MM.1S (cell line): ENCODE measurements around the gene LTBP1.

ENCODE experiments used
- DNase-seq: peaks from one replicate; pipeline ENCODE4 v3.0.0-alpha.2; 2015
- H2AFZ ChIP-seq: fragments of 300-600 bp; sonication (generic); 2 replicates; pipeline ENCODE4 v1.6.0; 2016; ENCODE audit warnings: antibody characterized with exemption, low read length
- H3F3A ChIP-seq: fragments of 300-600 bp; sonication (generic); 2 replicates; pipeline ENCODE4 v1.6.1; 2016; ENCODE audit warnings: mild to moderate bottlenecking, antibody characterized with exemption, low read length, moderate library complexity, mixed read lengths; ENCODE audit not compliant: insufficient read depth
- H3K27ac ChIP-seq: fragments of 300-600 bp; sonication (generic); 2 replicates; pipeline ENCODE4 v1.5.1; 2016; ENCODE audit warnings: mild to moderate bottlenecking, low read length
- H3K27me3 ChIP-seq: fragments of 300-600 bp; sonication (generic); replicated peaks from 2 replicates; pipeline ENCODE4 v1.6.0; 2016; ENCODE audit warnings: low read length; ENCODE audit not compliant: insufficient read depth
- H3K36me3 ChIP-seq: fragments of 300-600 bp; sonication (generic); replicated peaks from 2 replicates; pipeline ENCODE4 v1.6.1; 2016; ENCODE audit warnings: mild to moderate bottlenecking, low read length, mixed read lengths; ENCODE audit not compliant: insufficient read depth
- H3K4me1 ChIP-seq: fragments of 300-600 bp; sonication (generic); 2 replicates; pipeline ENCODE4 v1.6.1; 2016; ENCODE audit warnings: low read length, mixed read lengths
- H3K4me2 ChIP-seq: fragments of 300-600 bp; sonication (generic); 2 replicates; pipeline ENCODE4 v1.6.0; 2016; ENCODE audit warnings: low read depth, low read length
- H3K4me3 ChIP-seq: fragments of 300-600 bp; sonication (generic); 2 replicates; pipeline ENCODE4 v1.5.1; 2016; ENCODE audit warnings: low read length, mixed read lengths
- H3K79me2 ChIP-seq: fragments of 300-600 bp; sonication (generic); 2 replicates; pipeline ENCODE4 v1.6.1; 2016; ENCODE audit warnings: mixed run types, low read length, mixed read lengths
- H3K9ac ChIP-seq: fragments of 300-600 bp; sonication (generic); 2 replicates; pipeline ENCODE4 v1.6.1; 2016; ENCODE audit warnings: low read length, mixed read lengths
- H3K9me2 ChIP-seq: fragments of 300-600 bp; sonication (generic); replicated peaks from 2 replicates; pipeline ENCODE4 v1.6.1; 2016; ENCODE audit warnings: mild to moderate bottlenecking, low read length, mixed read lengths; ENCODE audit not compliant: insufficient read depth
- H3K9me3 ChIP-seq: fragments of 300-600 bp; sonication (generic); replicated peaks from 2 replicates; pipeline ENCODE4 v1.6.1; 2016; ENCODE audit warnings: mild to moderate bottlenecking, low read length, mixed read lengths; ENCODE audit not compliant: insufficient read depth
- H4K20me1 ChIP-seq: fragments of 300-600 bp; sonication (generic); 2 replicates; pipeline ENCODE4 v1.6.1; 2016; ENCODE audit warnings: mild to moderate bottlenecking, low read length, moderate library complexity, mixed read lengths; ENCODE audit not compliant: insufficient read depth
- CTCF ChIP-seq: fragments of 300-600 bp; sonication (generic); IDR thresholded peaks from 2 replicates; pipeline ENCODE4 v1.5.1; 2016; ENCODE audit warnings: antibody characterized with exemption, low read length, mixed read lengths
- EZH2 ChIP-seq: fragments of 300-600 bp; sonication (generic); optimal IDR thresholded peaks from 2 replicates; pipeline ENCODE3; 2017; ENCODE audit warnings: low read depth, mild to moderate bottlenecking, antibody characterized with exemption, low read length, mixed read lengths
- EZH2phosphoT487 ChIP-seq: fragments of 300-600 bp; sonication (generic); IDR thresholded peaks from 2 replicates; pipeline ENCODE4 v1.6.1; 2018; ENCODE audit warnings: antibody characterized with exemption, low read length

The LTBP1 gene

GRCh38 chr2:33226546-33226945, 279.8 kb downstream of the LTBP1 start:
- no peaks in the 10 kb centered on the region for H3K27me3 ChIP-seq
- H2AFZ ChIP-seq = no peak overlapping the region
- H3K4me2 ChIP-seq = no peak overlapping the region
- DNase-seq = no peak
- no peaks in the 10 kb centered on the region for H3K9me3 ChIP-seq
- no peaks in the 10 kb centered on the region for H3K4me1 ChIP-seq
- no peaks in the 10 kb centered on the region for H3F3A ChIP-seq
- H4K20me1 ChIP-seq = no peaks in the 10 kb centered on the region
- H3K4me3 ChIP-seq = no peak overlapping the region
- no peak for TF ChIP-seq EZH2
- TF ChIP-seq EZH2phosphoT487 = no peak
- TF ChIP-seq CTCF = no peak
- no peaks in the 10 kb centered on the region for H3K36me3 ChIP-seq
- no peak overlapping the region for H3K9ac ChIP-seq
- no peaks in the 10 kb centered on the region for H3K79me2 ChIP-seq
- H3K9me2 ChIP-seq = no peaks in the 10 kb centered on the region
- no peak overlapping the region for H3K27ac ChIP-seq

DNA sequence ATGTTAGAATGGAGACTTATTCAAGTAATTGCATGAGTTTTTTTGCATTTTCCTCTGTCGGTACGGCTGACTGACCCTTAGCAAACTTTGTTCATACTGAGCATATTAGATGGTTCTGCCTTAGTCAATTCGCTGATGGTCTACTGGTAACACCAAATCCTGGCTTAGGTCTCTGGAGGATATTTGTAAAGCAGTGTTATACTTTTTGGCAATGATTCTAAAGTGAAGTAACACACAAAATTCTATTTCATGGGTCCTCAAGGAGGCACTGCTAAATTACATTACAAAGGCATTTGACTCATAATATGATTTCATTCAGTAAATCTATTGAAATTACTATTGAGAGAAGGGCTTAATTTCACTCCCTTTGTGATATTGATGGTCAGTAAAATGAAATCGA, 282.9 kb downstream of the LTBP1 start:
- Histone ChIP-seq H3F3A (no peaks in the 10 kb centered on the region), H3K27ac (no peak overlapping the region), H3K36me3 (no peaks in the 10 kb centered on the region), H3K9me2 (no peaks in the 10 kb centered on the region), H3K4me3 (no peak overlapping the region), H3K27me3 (no peaks in the 10 kb centered on the region), H3K4me2 (no peak overlapping the region), H2AFZ (no peak overlapping the region), H3K79me2 (no peaks in the 10 kb centered on the region), H3K4me1 (no peaks in the 10 kb centered on the region), H3K9me3 (no peaks in the 10 kb centered on the region), H4K20me1 (no peaks in the 10 kb centered on the region), H3K9ac (no peak overlapping the region)
- no peak for DNase-seq
- TF ChIP-seq CTCF = no peak
- TF ChIP-seq EZH2 = no peak
- no peak for TF ChIP-seq EZH2phosphoT487

GRCh38 chr2:33230195-33230594, 283.4 kb downstream of the LTBP1 start:
- H3K9ac ChIP-seq = no peak overlapping the region
- H4K20me1 ChIP-seq = no peaks in the 10 kb centered on the region
- no peak overlapping the region for H3K4me2 ChIP-seq
- H3K79me2 ChIP-seq = no peaks in the 10 kb centered on the region
- no peak overlapping the region for H2AFZ ChIP-seq
- H3K27ac ChIP-seq = no peak overlapping the region
- no peak overlapping the region for H3K4me3 ChIP-seq
- no peaks in the 10 kb centered on the region for H3F3A ChIP-seq
- H3K9me3 ChIP-seq = no peaks in the 10 kb centered on the region
- no peak for TF ChIP-seq EZH2phosphoT487
- no peak for TF ChIP-seq EZH2
- no peak for TF ChIP-seq CTCF
- no peak for DNase-seq
- H3K27me3 ChIP-seq = no peaks in the 10 kb centered on the region
- H3K9me2 ChIP-seq = no peaks in the 10 kb centered on the region
- H3K4me1 ChIP-seq = no peaks in the 10 kb centered on the region
- no peaks in the 10 kb centered on the region for H3K36me3 ChIP-seq
